ENCODE measurements around the gene SYT14.
"Not testable (repeated sequence)": the region's sequence is repeated elsewhere in the genome, so short reads cannot be mapped to it uniquely, and the experiment has no call there.

The SYT14 gene

DNA sequence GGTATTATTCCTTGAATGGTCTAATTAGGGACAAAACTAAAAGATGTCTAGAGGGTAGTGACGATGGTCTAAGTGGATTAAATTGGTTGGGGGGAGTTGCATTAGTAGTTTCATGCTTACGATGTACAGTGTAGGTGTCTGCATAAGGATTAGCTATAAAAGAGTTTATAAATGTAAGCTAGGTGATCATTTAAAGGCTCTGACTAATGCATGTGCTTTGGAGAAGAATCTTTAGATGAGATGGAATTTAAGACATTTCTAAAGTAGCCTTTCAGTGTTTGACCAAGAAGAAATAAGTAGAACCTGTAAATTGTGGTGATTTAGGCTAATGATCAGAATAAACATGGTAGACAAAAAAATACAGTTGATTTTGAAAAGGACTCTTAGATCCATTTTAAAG, 7.4 kb downstream of the SYT14 start:
- no peak for DNase-seq

DNA sequence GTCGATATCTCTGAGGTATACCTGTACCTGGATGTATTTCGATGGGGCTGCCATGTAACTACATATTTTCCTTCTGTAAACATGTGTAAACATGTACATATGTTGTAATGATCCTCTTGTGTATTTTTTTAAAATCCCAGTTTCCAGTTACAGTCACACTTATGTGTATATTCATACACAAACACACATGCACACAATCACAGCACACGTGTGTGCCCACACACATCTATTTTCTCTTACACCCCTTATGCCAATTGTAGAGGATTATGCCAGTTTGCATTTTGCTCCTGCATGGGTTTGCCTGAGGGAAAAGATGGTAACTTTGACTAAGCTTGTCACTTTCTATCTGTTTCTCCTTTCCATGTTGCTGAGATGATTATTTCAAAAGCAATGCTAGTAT, 10.1 kb downstream of the SYT14 start:
- no peak for DNase-seq

DNA sequence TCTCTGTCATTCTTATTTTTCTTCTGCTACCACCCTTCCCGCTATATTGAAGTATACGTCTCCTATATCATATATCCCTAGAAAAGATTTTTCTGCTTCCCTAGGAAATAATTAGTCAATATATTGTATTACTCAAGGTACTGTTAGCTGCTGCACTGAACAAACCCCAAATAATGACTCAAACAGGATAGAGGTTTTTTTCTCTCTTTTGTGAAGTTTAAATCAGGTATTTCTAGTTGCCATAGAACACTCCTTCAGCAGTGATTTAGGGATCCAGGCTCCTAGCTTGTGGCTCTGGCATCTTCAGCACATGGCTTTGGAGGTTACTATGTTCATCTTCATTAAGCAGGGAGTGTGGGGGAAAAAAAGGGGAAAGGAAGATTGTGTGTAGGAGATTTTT, 18.1 kb downstream of the SYT14 start:
- no peak for DNase-seq

DNA sequence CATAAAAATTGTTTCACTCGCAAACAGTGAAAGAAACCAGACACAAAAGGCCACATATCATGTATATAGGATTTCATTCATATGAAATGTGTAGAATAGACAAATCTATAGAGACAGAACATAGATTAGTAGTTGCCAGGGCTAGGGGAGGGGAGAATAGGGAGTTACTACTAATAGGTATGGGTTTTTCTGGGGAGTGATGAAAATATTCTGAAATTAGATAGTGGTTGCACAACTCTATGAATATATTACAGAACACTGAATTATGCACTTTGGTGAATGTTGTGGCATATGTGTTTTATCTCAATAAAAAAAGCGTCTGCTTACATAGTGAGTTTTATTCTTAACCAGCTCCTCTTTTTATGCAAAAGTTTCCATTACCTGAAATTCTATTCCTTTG, 21.6 kb downstream of the SYT14 start:
- DNase-seq, result no peak

DNA sequence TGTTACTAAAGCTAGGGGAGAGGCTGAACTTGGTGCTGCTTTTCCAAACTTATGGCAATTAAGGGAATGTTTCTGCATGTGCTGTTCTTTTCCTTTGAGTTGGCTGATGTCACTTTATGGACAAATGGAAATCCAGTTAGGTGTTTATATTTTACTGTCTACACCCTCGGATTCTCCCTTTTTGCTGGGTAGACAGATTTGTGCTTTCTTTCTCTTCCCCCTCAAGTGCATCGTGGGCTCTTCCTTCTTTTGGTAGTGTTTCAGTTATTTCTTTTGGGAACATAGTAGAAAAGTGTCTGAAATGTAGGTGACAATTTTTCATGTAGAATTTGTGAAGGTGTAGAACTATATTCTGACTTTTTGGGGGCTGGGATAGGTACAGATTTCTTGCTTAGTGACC, 22.9 kb downstream of the SYT14 start:
- no peak for DNase-seq

DNA sequence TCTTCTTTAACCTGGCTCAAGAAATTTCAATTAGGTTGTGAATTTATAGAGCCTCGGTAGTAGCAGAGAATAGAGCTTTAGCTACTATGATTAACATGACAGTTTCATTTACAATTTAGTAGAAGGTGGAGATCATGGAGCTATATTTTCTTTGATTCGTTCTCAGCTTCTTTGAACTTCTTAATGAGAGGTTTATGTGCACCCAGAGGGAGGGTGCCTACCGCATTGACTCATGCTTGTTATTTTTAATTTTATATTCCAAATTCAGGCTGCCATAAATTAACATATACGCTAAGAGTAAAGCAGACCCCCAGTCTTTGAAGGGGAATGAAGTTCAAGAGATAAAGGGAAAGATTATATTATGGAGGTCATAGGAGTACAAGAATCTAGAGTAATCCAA, 24.4 kb downstream of the SYT14 start:
- no peak for DNase-seq

DNA sequence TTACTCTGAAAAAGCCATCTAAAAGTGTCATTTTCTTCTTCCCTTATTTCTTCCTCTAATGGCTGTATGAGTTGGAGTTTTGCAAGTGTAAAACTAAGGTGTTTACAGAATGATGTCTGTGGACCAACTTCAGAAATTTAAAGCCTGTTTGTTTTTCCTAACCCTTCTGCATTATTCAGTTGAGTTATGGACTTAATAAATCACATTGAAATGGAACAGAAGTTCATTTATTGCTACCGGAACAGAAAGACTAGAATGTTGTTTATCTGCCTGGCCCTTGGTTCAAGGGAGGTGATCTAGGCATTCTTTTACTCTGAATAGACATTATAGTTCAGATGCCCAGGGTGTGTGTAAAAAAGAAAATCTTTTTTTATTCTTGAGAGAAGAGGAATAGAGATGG, 24.8 kb downstream of the SYT14 start:
- DNase-seq, result no peak

DNA sequence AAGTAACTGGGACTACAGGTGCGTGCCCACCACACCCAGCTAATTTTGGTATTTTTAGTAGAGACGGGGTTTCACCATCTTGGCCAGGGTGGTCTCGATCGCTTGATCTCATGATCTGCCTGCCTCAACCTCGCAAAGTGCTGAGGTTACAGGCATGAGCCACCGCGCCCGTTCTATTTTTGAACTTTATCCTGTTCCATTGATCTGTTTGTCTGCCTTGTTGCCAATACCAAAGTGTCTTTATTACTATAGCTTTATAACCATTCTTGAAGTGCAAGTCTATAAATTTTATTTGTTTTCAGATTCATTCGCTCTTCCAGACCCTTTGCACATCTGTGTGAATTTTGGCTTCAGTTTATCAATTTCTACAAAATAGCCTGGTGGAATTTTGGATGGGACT, 28.0 kb downstream of the SYT14 start:
- no peak for DNase-seq

DNA sequence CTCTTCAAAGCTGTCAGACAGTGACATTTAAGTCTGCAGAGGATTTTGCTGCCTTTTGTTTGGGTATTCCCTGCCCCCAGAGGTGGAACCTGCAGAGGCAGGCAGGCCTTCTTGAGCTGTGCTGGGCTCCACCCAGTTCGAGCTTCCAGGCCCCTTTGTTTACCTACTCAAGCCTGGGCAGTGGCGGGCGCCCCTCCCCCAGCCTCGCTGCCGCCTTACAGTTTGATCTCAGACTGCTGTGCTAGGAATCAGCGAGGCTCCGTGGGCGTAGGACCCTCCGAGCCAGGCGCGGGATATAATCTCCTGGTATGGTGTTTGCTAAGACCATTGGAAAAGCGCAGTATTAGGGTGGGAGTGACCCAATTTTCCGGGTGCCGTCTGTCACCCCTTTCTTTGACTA, 40.7 kb downstream of the SYT14 start:
- not testable (repeated sequence) for DNase-seq

DNA sequence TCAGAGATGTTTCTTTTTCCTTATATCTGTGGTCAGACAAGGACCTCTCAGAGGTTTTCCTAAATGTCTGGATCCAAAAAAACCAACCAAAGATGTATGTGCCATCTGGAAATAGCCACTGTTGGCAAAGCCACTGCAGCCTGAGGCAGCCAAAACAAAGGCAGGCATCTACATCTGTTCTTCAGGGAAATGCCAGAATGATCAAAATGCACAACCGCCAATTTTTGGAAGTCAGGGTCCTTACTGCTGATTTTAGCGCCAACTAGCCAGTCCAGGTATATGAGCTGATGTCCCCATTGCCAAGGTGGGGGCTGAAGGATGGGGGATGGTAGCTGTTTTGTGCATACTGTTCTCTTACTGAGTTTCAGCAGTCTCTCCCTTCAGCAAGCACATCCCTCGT, 45.9 kb downstream of the SYT14 start:
- no peak for DNase-seq

DNA sequence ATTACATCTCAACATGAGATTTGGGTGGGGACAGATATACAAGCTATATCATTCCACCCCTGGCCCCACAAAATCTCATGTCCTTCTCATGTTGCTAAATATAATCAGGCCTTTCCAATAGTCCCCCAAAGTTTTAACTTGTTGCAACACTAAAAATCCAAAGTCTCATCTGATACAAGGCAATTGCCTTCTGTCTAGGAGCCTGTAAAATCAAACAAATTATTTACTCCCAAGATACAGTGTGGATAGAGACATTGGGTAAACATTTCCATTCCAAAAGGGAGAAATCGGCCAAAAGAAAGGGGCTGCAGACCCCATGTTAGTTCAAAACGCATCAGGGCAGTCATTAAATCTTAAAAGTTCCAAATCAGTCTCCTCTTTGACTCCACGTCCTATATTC, 47.0 kb downstream of the SYT14 start:
- no peak for DNase-seq

DNA sequence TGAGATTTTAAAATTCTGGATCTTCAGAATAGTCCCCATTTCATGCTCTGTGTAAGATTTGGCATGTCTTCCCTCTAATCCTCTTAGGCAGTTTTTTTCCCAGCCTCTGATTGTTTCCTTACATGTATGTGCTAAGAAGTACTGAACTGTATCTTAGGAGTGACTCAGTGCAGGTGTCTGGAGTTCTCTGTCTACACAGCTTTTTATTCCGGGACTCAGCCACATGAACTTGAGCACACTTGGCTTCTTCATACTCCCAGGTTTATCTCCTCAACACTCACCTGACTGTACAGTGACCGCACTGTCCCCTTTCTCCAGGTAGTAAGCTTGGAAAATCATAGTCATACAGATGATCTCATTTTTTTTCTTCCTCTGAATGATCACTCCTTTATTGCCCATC, 50.7 kb downstream of the SYT14 start:
- no peak for DNase-seq

DNA sequence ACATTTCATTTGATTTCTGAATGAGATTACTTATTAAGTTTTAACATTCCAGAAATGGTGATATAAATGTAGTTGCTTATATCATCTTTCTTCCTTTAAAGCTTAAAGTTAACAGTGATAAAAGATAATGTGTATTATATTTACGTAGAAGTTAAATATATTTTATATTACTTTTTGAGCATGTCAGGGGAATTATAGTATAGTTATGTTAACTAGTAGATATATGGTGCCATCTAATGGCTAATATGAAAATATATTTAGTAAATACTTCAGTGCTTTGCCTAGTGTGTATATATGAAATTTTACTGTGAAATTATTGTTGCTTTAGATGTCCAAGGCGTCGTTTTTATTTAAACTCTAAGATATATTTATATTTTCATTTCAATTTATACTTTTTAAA, 51.5 kb downstream of the SYT14 start:
- DNase-seq, result peak; percentile 4

DNA sequence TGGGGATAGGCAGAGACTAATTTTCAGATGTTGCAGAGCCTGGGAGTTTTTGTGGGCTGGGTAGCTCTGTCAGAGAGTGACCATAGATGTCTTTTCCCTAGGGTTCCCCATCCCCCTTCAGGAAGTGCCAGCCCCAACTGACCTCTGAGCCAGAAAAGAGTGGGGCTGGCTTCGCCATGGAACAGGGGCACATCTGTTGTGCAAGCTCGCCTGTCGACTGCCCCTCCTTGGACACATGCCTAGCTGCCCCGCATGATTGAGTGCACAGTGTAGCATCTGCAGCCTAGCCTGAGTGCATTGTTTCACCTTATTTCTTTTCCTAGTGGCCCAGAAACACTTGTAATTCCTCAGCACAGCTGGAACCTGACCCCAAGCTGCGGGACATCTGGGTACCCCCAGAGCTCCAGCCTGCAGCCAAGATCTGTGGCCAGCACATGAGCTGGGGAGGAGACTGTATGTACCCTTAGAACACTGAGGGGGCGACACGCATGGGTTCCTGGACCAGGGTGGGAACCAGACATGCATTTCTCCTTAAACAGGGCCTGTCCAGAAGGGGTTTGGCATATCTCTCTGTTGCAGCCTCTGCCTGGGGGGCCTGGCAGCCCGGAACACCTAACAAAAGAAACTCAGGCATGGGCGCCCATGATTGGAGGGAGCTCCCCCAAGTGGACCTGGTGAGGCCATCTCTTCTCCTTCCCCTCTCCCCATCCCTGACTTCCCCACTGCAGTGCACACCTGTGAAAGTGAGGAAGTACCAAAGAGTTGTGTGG, 55.2 kb downstream of the SYT14 start:
- DNase-seq, result no peak

DNA sequence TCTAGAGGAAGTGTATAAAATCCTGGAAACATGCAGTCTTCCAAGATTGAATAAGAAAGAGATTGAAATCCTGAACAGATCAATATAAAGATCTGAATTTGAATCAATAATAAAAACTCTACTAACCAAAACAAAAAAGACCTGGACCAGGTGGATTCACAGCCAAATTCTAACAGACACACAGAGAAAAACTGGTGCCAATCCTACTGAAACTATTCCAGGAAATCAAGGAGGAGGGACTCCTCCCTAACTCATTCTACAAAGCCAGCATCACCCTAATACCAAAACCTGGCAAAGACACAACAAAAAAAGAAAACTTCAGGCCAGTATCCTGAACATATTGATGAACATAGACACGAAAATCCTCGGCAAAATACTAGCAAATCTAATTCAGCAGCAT, 58.3 kb downstream of the SYT14 start:
- no peak for DNase-seq

DNA sequence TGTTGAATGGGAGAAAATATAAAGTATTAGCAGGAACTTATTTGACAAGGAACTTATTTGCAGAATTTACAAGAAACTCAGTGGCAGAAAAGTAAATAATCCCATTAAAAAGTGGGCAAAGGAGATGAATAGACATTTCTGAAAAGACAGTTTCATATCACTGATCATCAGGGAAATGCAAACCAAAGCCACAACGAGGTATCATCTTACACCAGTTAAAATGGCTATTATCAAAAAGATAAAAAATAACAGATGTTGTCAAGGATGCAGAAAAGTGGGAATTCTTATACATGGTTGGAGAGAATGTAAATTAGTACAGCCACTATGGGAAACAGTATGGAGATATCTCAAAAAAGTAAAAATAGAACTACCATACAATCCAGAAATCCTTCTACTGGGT, 61.0 kb downstream of the SYT14 start:
- DNase-seq, result no peak

DNA sequence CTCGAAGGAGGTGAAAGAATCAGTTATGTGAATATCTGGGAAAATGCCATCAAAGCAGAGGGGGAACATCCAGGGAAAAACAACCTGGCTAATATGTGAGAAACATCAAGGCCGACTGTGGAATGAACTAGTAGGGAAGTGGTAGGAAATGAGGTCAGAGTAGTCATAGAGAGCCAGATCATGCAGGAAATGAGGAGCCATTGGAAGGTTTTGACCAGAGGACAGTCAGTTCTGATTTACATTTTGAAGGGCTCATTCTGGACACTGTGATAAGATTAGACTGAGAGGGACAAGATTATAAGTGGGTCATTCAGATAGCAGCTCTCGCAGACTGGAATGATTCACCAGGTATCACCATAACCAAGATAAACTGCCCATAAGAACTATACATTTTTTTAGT, 63.7 kb downstream of the SYT14 start:
- no peak for DNase-seq

DNA sequence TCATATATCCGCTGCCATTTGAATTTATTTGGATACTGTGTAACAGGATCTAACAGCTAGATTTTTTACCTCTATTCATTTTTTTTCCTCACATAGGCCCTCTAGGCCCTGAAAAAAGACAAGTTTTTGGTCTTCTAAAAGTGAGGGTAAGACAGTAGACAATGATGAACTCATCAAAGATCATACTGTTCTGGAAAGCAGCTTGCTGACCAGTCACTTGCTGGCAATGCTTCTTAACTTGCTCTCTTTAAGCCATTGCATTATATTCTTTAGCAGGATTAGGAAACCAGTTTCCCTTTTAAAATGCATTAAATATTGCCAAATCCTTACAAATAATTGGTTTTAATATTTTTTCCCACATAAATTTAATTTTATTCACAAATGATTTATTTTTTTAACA, 65.5 kb downstream of the SYT14 start:
- no peak for DNase-seq

DNA sequence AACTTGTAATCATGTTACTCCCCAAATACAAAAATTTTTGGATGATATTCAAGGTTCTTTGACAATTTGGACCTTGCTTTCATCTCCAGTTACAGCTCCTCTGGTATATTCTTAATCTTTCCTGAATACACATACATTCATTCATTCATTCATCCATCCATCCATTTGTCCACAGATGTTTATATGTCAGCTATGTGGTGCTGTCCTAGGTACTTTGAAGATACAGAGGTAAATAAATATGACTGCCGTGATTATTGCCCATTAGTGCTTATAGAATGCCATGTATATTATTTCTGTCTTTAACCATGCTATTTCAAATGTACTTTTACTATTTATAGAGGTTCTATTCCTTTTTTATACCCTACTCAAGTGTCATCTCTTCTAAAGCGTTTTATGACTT, 72.1 kb downstream of the SYT14 start:
- no peak for DNase-seq

DNA sequence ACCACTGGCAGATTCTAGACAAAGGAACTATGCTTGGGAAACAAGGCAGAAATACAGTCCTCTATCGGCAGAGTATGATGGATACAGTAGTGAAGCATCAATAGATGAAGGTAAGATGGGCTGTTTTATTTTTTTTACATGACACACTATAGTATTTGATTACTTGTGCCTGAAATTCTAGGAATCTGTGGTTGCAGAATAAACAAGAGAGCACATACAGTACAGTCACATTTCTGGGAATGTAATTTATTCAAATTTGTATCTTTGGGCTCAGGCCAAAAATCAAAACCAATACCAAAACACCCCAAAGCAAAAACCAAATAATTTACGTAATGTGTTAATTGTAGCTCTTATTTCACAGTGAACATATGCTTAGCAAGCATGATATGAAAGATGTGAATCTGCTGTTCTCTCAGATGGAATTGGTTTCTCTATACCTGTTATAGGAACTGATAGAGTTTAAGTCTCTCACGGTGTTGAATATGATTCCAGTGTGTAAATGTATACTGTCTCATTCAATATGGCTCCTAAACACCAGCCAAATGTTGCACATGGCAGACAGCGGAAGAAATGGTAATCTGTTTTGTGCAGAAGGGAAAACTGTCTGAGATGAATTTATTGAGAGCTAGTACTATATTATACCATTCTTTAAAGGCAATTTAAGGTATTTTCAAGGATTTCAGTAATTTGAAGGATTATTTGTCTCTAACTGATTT, 83.3 kb downstream of the SYT14 start:
- no peak for DNase-seq

DNA sequence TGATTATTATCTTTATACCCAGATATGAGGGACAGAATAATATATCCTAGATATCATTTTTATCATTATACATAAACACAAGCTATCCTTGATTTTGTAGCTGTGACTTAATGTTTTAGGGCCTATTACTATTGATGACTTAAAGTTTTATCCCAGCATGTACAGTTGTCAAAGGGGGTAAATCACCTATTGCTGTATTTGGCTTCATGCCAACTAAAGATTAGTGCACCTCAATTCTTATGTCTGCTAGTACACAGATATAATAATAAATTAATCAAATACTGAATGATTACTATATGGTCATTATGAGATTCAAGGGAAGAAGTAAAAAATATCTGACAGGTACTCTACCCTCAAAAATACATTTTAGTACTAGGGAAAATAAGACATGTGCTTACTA, 84.0 kb downstream of the SYT14 start:
- DNase-seq, result no peak

DNA sequence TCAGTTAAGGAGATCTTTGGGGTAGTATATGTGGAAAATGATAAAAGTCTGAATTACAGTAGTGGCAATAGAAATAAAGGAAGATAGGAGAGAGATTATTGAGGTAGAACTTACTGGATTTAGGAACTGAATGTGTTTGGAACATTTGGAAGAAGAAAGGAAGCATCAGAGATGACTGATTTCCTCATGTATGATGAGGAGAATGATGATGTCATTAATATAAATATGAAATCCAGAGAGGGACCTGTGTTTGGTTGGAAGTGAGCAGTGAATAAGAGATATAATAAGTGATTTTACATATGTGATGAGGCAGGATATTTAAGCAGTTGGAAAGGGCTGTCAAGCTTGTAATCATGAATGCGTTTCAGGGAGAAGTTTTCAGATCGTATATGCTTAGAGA, 86.3 kb downstream of the SYT14 start:
- DNase-seq, result no peak

DNA sequence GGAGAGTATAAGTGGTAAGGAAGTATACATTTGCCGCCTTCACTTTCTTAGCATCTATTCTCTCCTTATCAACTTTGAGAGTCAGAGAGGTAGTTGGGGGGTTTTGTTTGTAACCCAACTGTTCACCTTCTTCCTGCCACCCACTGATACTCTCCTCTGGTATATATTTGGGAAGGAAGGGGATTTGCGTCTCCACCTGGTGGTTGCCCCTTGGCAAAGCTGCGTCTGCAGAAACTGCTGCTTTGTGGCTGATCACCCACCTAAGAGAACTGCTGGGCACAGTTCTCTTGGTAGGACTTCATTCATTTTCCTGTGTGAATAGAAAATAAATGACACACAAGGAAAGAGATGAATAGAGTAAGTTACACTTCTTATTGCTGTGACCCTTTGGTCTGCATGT, 87.0 kb downstream of the SYT14 start:
- DNase-seq, result no peak

DNA sequence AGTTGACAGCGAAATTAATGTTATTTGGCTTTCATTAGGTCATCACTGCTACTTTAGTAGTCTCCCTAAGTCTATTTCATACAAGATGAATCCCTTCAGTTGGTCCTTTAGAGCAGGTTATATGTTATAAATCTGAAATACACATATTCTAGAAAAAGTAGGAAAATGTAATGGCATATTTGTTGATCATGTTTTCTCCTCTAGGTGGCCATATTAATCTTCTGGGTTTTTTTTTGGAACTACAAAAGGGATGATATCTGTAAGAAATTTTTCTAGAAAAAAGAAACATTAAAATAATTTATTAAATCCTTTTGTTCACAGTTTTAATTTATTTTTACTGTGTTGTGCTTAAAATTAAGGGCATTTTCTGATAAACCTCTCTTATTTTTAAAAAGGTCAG, 87.9 kb downstream of the SYT14 start:
- no peak for DNase-seq

DNA sequence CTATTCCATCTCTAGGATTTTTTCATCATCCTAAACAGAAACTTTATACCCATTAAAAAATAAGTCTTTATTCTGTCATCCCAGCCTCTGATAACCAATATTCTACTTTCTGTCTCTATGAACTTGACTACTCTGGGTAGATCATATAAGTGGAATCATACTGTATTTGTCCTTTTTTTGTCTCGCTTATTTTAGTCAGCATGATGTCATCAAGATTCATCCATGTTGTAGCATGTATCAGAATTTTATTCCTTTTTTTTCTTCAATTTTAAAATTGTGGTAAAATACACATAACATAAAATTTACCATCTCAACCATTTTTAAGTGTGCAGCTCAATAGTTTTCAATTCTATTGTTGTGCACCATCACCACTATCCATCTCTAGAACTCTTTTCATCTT, 90.0 kb downstream of the SYT14 start:
- no peak for DNase-seq

Data from GF-D8 (cell line).